PFSK-1 (cell line): Measurements from ENCODE around the gene ZNF296.

ENCODE experiments used
- POLR2AphosphoS5 ChIP-seq: IDR thresholded peaks from 2 replicates; pipeline ENCODE4 v1.6.1; 2012; ENCODE audit warnings: low read depth, mild to moderate bottlenecking, control low read depth, low read length, moderate library complexity
- SIN3A ChIP-seq: IDR thresholded peaks from 2 replicates; pipeline ENCODE4 v1.6.1; 2012; ENCODE audit warnings: mild to moderate bottlenecking, low read length, moderate library complexity, borderline replicate concordance; ENCODE audit not compliant: insufficient read depth
- TAF1 ChIP-seq: IDR thresholded peaks from 2 replicates; pipeline ENCODE4 v1.6.1; 2012; ENCODE audit warnings: low read length, control low read depth, borderline replicate concordance; ENCODE audit not compliant: insufficient read depth

- TF ChIP-seq SIN3A (0 out of 2 replicates have a peak, but pooled peaks have one; percentile 88), POLR2AphosphoS5 (peak; percentile 97), TAF1 (peak; percentile 95; the same call in 1 of the 2 replicates)
Measured at GRCh38 chr19:45038931-45039893, 37.1 kb downstream of the ZNF296 start, which contains the start of gene CLASRP.
